GM12801 (cell line): ENCODE data around the gene MT4.

Source experiments
- TF ChIP-seq, protein P1 (sequence below): IDR thresholded peaks from one replicate; pipeline ENCODE4 v1.5.1; 2011; ENCODE audit warnings: control low read depth; ENCODE audit not compliant: insufficient read length; ENCODE audit errors: extremely low read depth

The MT4 gene

DNA sequence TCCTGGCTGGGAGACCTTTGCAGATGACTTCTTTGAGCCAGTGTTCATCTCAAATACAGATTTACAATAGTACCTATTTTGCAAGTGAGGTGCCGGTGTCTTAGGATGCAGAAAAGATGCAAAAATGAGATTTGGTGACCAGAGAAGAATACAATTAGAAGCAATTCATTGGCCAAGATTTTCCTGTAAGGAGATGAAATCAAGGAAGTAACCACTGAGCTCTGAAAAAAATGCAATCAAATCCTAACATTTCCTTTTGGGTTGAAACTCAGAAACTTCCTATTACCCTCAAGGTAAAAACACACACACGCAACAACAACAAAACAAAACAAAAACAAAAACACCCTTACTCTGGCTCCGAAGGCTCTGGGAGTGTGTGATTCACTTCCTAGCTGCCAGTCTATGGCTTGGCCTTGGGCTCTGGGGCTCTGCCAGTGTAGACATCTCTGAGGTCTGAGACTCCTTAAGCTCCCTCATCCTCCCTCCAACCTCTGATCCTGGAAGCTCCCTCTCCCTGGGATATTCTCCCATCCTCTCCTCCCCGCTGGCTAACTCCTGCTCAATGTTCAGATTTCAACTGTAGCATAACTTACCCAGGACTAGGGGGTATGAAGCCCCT lies 16.8 kb upstream of the MT4 start:
- TF ChIP-seq, protein P1, sequence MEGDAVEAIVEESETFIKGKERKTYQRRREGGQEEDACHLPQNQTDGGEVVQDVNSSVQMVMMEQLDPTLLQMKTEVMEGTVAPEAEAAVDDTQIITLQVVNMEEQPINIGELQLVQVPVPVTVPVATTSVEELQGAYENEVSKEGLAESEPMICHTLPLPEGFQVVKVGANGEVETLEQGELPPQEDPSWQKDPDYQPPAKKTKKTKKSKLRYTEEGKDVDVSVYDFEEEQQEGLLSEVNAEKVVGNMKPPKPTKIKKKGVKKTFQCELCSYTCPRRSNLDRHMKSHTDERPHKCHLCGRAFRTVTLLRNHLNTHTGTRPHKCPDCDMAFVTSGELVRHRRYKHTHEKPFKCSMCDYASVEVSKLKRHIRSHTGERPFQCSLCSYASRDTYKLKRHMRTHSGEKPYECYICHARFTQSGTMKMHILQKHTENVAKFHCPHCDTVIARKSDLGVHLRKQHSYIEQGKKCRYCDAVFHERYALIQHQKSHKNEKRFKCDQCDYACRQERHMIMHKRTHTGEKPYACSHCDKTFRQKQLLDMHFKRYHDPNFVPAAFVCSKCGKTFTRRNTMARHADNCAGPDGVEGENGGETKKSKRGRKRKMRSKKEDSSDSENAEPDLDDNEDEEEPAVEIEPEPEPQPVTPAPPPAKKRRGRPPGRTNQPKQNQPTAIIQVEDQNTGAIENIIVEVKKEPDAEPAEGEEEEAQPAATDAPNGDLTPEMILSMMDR = no peak

DNA sequence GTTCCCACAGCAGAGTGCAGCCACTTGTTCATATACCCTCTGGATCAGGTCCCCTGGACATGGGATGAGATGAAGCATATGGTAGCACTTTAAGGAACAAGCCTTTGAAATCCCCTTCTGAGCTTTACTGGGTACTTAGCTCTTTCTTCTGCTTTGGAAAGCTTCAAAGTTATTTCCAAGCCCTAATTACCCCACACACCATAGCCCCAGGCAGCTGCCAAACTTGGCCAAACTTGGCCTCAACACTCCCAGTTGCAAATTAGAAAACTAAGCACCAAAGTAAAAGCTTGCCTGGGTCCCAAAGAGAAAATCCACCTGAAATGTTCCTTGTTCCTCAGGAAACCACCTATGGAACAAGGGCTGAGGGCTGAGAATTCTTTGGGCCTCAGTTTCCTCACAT lies 15.7 kb upstream of the MT4 start:
- TF ChIP-seq, protein P1 = no peak

GRCh38 chr16:56549744-56550385 lies 15.0 kb upstream of the MT4 start:
- TF ChIP-seq, protein P1 = no peak

GRCh38 chr16:56551796-56552738 lies 12.8 kb upstream of the MT4 start:
- TF ChIP-seq, protein P1 = no peak

- TF ChIP-seq, protein P1 = no peak
Measured at GRCh38 chr16:56554441-56554840, 10.4 kb upstream of the MT4 start.

- TF ChIP-seq, protein P1 = no peak
Measured at GRCh38 chr16:56558024-56558747, 6.7 kb upstream of the MT4 start.

DNA sequence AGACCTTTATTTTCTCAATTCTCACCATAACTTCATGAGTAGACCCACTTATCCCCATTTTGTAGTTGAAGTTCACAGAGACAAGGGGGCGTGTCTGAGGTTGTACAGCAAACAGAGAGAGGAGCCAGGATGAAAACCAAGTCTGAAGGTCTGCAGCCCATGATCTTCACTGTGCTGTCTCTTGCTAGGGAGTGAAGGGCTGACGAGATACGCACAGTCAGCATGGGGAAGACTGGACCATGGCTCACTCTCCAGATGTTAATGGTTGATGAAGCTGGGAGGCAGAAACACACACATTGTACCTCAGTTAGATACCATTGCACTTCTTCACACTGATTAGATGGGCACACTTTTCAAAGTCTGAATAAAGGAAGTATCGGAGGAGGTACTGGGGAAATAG lies 5.8 kb upstream of the MT4 start:
- TF ChIP-seq, protein P1 = no peak
